Stimulated activated CD8-positive, alpha-beta memory T cell treated with anti-CD3 and anti-CD28 coated beads, Interleukin-15, amount 100 ng/mL, for 4 hours (primary cell): ENCODE data around the gene ATG10.
"Not testable (repeated sequence)": the region's sequence is repeated elsewhere in the genome, so short reads cannot be mapped to it uniquely, and the experiment has no call there.

ENCODE experiments used
- DNase-seq, 2 donors: peaks; one replicate each; pipeline ENCODE4 v3.0.0-alpha.2; 2020; ENCODE audit warnings: low read depth in 2 of 2

ATG10 gene

DNA sequence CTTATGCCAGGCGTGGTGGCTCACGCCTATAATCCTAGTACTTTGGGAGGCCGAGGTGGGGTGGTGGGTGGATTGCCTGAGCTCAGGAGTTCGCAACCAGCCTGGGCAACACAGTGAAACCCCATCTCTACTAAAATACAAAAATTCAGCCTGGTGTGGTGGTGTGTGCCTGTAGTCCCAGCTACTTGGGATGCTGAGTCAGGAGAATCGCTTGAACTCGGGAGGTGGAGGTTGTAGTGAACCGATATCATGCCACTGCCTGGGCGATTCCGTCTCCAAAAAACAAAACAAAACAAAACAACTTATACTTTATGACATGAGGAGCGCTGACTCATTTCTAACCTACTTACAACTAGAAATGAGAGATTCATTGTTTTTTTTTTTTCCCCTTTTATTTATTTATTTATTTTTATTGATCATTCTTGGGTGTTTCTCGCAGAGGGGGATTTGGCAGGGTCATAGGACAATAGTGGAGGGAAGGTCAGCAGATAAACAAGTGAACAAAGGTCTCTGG lies 10.4 kb downstream of the ATG10 start:
- DNase-seq, result not testable (repeated sequence)

DNA sequence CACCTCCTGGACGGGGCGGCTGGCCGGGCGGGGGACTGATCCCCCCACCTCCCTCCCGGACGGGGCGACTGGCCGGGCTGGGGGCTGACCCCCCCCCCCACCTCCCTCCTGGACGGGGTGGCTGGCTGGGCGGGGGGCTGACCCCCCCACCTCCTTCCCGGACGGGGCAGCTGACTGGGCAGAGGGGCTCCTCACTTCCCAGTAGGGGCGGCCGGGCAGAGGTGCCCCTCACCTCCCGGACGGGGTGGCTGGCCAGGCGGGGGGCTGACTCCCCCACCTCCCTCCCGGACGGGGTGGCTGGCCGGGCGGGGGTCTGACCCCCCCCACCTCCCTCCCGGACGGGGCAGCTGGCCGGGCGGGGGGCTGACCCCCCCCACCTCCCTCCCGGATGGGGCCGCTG lies 11.3 kb downstream of the ATG10 start:
- DNase-seq, result not testable (repeated sequence)

DNA sequence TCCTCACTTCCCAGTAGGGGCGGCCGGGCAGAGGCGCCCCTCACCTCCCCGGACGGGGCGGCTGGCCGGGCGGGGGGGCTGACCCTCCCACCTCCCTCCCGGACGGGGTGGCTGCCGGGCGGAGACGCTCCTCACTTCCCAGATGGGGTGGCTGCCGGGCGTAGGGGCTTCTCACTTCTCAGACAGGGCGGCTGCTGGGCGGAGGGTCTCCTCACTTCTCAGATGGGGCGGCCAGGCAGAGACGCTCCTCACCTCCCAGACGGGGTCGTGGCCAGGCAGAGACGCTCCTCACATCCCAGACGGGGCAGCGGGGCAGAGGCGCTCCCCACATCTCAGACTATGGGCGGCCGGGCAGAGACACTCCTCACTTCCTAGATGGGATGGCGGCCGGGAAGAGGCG lies 11.7 kb downstream of the ATG10 start:
- not testable (repeated sequence) for DNase-seq

DNA sequence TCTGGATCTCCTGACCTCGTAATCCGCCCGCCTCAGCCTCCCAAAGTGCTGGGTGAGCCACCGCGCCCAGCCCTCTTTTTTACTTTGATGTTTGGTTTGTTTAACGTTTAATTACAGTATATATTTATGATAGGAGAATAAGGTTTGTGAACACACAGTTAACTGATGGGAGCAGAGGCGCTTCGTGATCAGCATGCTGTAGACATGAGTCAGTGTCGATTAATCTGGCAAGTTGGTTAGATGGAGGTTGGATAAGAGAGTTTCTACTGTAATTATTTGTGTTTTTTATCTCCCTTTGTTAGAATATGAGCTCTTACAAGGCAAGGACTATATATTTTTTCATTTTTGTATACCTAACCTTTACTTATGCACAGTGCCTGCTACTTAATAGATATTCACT lies 14.3 kb downstream of the ATG10 start:
- DNase-seq, result no peak

DNA sequence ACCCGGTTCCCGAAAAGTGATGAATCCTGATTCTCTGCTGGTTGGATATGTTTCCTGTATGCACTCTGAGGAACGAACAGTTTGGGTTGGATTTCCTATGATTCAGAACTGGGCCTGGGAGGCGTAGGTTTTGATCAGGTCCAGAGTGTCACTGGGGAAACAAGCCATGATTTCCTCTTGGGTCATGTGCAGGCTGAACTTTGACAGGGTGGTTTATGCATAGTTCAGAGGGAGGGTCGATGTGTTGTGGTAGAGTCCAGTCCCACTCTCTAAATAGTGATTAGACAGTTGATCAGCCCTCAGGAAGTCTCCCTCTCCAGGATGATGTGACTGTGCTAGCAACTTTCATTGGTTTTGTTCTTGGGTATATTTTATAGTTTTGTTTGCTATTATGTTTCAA lies 17.4 kb downstream of the ATG10 start:
- DNase-seq, result no peak

DNA sequence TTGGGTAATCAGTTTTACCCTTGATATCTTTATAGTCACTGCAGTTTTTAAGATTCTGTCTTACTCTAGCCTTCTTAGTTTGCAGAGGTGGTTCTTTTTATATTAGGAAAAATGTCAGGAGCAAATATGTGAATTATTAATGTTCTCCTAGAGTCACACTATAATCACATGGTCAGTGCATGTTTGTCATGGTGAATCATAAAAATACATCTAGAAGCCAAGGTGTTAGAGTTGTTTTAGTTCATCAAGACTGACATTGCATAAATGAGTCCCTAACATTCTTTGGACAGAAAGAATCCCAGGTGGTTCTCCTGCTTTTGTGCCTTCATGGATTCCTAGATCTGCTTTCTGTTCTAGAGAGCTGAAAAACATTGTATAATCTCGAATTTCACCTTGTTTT lies 22.9 kb downstream of the ATG10 start:
- DNase-seq, result no peak

DNA sequence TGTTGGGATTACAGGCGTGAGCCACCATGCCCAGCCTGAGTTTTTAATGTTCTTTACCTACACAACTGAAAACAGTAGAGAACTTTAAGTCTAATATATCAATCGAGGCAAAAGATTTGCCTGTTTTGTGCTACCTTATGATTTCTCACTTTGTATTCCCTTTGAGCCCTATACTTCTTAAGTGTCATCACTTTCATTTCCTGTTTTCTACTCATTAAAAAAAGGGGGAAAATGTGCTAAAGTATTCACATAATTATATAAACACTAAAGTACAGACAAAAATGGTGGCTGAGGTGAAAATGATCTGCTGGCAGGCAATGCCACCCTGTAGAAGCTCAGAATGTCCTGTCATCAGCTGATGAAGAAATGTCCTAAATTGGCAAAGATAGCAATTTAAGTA lies 23.6 kb downstream of the ATG10 start:
- DNase-seq, result no peak

DNA sequence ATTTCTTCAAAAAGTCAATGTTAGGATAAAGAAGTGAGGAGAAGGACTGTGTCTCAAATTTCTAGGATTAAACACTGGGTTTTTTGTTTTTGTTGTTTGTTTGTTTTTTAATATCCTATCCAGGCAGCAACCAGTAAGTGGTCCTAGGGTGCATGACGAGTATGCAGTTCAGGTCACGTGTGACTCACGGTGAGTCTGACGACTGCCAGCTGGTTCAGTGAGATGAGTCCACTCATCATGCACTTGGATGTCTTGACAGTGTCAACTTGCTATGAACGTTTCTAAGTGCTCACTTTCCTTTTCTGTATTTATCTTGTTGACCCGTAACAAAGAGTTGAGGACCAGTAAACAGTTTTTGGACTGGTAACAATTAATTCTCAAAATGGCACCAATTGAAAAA lies 32.7 kb downstream of the ATG10 start:
- no peak for DNase-seq

DNA sequence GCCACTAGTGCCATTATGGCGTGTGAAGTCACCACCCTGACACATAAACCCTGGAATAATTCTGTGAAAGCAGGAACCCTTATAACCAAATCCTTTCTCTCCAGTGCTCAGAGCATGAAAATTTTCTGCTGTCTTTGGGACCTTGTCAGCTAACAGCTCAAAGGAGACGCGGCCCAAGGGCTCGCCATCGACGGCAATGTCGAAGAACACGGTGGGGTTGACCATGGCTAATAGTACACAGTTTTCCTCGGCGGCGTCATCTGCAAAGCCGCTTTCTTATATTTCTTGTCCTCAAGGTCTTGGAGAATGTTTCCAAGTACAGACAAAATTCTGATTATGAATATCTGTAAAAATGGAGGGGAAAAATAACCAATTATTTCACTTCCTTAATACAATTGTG lies 38.0 kb downstream of the ATG10 start:
- DNase-seq, result not testable (repeated sequence)

DNA sequence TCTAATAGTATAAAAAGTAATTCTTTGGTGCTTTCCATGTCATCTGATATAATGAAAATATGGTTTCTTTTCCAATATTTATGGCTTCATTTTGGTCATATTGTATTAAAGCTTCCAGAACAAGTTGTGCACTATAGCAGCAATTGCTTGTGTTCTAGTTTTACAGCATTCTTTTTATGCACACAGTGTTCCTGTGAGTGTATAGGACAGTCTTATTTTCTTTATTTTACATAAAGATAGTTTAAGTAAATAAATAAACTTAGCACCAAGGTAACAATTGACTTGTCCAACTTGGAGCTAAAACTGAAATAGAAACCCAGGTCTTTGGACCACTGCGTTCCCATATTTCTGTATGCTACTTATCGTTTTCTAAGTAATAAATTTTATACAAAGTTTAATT lies 38.9 kb downstream of the ATG10 start:
- DNase-seq, result no peak

DNA sequence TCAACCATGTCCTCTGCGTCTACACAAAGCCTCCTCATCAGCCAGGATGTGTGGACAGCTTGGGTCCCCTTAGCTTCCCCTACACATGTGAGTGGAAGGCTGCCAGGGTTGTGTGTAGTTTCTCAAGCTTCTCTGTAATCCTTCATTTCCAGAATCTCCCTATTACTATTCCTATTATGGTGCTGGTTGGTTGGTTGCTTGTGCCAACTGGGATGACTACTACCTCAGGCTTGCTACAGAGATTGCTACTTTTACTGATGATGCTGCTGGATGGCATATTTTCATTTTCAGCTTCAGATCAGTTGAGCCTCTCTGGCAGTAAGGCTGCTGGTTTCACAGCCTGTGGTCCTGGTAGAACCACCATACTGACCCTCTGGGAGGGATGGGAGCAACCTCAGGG lies 39.9 kb downstream of the ATG10 start:
- DNase-seq, result no peak

DNA sequence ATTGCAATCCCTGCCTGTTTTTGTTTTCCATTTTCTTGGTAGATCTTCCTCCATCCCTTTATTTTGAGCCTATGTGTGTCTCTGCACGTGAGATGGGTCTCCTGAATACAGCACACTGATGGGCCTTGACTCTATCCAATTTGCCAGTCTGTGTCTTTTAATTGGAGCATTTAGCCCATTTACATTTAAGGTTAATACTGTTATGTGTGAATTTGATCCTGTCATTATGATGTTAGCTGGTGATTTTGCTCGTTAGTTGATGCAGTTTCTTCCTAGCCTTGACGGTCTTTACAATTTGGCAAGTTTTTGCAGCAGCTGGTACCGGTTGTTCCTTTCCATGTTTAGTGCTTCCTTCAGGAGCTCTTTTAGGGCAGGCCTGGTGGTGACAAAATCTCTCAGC lies 42.8 kb downstream of the ATG10 start:
- not testable (repeated sequence) for DNase-seq

DNA sequence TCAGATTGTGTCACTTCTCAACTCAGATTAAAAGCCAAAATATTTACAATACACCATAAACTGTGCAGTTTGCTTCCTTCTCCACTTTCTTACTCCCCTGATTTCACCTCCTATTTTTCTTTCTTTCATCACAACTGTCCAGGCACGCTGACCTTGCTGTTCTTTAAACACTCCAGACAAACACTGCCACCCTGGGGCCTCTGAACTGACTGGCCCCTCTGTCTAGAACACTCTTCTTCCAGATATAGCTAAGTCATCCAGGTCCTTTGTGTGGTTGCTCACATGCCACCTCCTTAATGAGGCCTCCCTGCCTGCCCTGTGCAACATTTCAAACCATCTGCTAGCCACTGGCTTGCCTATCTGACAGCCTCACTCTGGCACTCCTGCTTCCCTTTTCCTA lies 46.6 kb downstream of the ATG10 start:
- DNase-seq, result no peak

DNA sequence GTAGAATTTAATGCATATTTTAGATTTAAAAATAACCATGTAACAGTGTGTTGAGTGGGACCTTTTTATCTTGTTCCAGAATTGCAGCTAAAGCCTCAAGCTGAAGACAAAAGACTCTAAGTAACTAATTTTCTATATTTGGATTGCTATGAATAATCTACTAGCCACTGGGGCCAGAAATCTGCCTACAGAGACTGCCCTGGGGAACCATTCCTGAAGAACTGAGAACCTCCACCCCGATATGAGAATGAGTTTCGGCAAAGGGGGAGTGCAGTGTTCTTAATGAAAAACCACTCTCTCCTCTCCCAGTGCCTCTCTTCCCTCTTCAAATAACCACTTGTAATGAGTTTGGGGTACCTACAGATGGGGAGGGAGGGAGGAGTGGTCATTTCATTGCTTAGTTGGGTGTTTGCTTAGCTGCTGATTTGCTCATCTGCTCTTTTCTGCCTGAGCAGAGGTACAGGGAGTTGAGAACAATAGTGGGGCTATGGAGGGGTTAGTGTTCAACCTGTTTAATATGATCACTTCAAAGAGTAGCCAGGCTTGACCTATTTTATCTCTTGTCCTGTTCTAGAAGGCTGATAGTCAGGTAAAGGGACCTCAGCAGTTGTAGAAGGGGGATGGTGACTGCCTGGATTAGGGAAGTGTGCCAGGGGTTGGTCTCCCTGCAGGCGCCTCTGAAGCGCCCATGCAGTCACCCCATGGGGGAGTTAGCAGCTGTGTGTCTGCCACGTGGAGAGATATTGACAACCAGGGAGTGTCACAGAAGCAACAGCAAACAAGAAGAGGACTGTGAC lies 47.7 kb downstream of the ATG10 start:
- DNase-seq, result no peak

DNA sequence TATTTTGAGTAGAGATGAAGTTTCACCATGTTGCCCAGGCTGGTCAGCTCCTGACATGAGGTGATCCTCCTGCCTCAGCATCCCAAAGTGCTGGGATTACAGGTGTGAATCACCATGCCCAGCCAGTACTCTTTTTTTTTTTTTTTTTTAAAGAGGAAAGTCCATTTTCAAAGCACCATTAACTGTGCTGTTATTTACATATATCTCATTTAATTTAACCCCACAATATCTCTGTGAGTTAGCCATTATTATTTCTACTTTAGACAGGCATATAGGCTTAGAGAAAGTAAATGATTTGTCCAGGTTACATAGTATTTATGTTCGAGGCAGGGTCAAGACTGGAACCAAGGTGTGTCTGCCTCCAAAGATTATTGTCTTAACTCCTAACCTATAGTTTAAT lies 50.7 kb downstream of the ATG10 start:
- DNase-seq, result no peak

DNA sequence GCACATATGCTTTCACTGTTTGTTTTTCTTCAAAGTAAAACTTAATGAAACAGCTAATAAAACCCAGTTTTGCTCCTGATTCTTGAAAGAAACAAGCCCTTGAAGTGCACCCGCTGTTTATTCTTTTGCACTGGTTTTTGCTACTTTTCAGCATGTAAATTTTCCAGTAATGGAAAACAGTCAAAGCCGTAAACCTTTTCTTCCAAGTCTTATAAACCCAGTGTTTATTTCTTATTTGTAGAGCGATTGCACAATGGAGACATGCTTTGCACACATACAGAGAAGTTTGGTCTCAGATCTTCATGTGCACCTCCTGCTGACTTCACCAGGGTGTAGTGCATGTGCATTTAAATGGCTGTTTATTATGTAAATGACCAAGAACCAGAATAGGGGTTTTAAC lies 51.8 kb downstream of the ATG10 start:
- no peak for DNase-seq

DNA sequence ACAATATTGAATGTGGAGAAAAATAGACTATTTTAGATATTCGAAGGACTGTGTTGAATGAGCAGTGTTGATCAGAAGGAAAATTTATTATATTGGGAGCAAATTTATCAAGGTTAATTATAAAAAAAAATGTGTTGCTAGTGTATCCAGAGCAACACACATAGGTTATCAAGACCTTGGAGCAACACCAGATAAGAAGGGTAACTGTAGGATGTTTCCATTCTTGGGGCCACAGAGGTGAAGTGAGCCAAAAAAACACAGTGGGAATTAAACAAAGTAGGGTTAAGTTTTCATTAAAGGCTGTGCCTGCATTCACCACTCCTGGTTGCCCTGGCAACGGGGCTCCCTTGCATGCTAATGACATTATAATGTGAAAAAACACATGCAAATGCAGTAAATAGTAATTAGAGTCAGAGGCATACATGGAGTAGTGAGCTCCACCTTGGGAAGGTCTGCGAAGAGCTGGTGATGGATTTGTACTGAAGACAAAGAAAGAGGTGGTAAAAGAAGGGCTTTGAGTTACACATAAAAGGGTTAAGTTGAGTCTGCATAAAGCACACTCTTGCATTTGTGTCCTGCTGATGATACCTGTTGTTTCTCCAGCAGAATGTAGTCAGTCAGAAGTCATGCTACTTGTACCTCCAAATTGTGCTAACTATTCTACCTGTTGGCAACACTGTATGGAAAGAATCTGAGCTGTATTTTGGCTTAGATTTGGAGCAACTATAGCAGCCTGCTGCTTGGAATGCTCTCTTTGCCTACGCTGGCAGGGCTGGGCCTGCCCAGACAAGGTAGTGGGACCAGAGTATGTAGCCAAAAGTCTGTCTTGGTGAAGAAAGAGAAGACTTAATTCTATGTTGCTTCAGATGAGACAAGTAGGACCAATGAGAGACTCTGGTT lies 59.6 kb downstream of the ATG10 start:
- no peak for DNase-seq

DNA sequence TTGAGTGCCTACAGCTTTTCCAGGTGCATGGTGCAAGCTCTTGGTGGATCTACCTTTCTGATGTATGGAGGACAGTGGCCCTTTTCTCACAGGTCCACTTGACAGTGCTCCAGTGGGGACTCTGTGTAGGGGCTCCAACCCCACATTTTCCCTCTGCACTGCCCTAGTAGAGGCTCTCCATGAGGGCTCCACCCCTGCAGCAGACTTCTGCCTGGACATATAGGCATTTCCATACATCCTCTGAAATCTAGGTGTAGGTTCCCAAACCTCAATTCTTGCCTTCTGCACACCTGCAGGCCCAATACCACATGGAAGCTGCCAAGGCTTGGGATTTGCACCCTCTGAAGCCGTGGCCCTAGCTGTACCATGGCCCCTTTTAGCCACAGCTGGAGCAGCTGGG lies 71.1 kb downstream of the ATG10 start:
- DNase-seq, result not testable (repeated sequence)

DNA sequence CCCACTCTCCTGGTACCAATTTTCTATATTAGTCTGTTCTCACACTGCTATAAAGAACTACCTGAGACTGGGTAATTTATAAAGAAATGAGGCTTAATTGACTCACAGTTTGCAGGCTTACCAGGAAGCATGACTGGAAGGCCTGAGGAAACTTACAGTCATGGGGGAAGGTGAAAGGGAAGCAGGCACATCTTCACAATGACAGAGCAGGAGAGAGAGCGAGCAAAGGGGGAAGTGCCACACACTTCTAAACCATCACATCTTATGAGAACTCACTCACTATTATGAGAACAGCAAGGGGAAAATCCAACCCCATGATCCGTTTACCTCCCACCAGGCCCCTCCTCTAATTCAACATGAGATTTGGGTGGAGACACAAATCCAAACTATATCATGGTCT lies 72.2 kb downstream of the ATG10 start:
- no peak for DNase-seq

DNA sequence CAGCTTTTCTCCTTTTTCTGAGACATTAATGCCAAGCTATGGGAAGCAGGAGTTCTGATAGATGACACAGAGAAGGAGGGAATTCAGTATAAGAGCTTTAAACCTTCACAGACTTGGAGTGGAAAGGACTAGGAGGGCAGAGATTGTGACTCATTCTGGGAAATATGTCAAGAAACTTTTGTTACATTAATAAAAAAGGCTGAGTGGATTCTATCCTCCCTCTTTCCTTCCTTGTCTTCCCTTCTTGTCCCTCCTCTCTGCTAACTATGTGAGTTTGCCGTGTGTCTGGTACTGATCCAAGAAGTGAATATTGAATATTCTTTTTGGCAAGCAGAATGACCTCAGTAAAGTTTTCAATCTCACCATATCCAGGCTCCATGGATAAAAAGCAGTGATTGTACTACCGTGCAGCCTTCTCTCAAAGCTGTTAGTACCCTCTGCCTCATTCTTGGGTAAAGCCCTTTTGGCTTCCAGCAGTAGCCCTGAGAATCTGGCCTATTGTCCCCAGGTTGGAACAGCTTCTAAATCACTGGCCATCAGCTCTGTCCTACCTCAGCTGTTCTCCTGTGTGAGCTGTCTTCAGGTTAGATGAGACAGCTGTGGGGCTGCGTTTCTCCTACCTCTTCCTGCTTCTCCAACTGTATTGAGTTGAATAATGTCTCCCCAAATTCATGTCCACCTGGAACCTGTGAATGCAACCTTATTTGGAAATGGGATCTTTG lies 73.9 kb downstream of the ATG10 start:
- no peak for DNase-seq

DNA sequence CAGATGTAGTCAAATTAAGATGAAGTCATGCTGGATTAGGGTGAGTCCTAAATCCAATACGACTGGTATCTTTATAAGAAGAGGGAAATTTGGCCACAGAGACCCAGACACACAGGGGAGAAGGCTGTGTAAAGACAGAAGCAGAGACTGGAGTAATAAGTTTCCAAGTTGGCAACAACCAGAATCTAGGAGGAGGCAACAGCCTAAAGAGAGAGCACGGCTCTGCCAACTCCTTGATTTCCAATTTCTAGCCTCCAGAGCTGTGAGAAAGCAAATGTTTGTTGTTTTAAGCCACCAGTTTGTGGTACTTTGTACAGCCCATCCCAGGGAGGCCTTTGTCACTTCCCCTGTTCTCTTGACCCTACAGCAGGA lies 74.4 kb downstream of the ATG10 start:
- no peak for DNase-seq

DNA sequence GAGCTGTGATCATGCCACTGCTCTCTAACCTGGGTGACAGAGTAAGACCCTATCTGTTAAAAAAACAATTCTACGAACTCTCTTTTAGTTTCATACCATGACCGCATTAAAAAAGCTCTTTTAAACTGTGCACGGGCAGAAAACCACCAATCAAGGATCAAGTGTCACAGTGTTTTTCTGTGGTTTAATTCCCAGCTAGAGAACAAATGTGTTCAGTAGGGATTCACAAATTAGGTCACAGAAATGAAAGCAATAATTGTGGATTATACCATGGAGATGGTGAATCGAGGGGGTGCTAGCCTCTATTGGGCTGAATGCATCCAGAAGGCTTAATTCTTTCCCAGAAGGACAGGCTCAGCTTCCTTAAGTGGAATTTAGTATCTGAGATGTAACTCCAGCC lies 79.1 kb downstream of the ATG10 start:
- no peak for DNase-seq
